Thymus (tissue), 11 donors: ENCODE measurements around the gene TRUB2. TPM values are rescaled to one million over a fixed set of nuclear protein-coding genes. Genes with fewer than 3 reads are reported as not detected.

Experiments used
- DNase-seq, 9 donors: peaks; one replicate each; pipeline ENCODE4 v3.0.0-alpha.2; 2013; ENCODE audit warnings: low spot score in 9 of 9, low read depth in 6 of 9, missing footprints in 1 of 9
- H3K27ac ChIP-seq, 2 donors: one replicate each; pipeline ENCODE4 v1.5.1; 2013; ENCODE audit warnings: control low read depth in 1 of 2, low read depth in 1 of 2, low read length in 1 of 2, mild to moderate bottlenecking in 1 of 2, moderate library complexity in 1 of 2
- H3K27me3 ChIP-seq, 2 donors: one replicate each; pipeline ENCODE4 v1.5.1; 2013; ENCODE audit warnings: low read length in 1 of 2; ENCODE audit not compliant: control insufficient read depth in 2 of 2, insufficient read depth in 1 of 2
- H3K36me3 ChIP-seq, 2 donors: one replicate each; pipeline ENCODE4 v1.5.1; 2013; ENCODE audit warnings: low read length in 1 of 2, mild to moderate bottlenecking in 1 of 2, moderate library complexity in 1 of 2; ENCODE audit not compliant: control insufficient read depth in 2 of 2, insufficient read depth in 2 of 2
- H3K4me1 ChIP-seq, 2 donors: one replicate each; pipeline ENCODE4 v1.5.1; 2013; ENCODE audit warnings: low read length in 2 of 2; ENCODE audit not compliant: control insufficient read depth in 2 of 2, insufficient read depth in 2 of 2
- H3K4me3 ChIP-seq, 2 donors: one replicate each; pipeline ENCODE4 v1.5.1; 2013; ENCODE audit warnings: low read length in 2 of 2, control low read depth in 1 of 2, mild to moderate bottlenecking in 1 of 2
- H3K9me3 ChIP-seq, 2 donors: one replicate each; pipeline ENCODE4 v1.5.1; 2013; ENCODE audit warnings: low read length in 1 of 2, mild to moderate bottlenecking in 1 of 2; ENCODE audit not compliant: control insufficient read depth in 2 of 2, insufficient read depth in 1 of 2
- WGBS: extraction: QIAGEN DNeasy Blood & Tissue Kit; methylation state at CpG from one replicate; pipeline ENCODE4 v1.1.7; 2013; 5-methylcytosine and 5-hydroxymethylcytosine counted together
- polyA plus RNA-seq: library from polyadenylated mRNA; stranded (reverse); fragments of 200-250 nt; gene quantifications from one replicate; pipeline ENCODE4 v1.2.3, GENCODE V29; 2013
- total RNA-seq: library from RNA; stranded (reverse); fragments of 120-200 nt; gene quantifications from one replicate; pipeline ENCODE4 v1.2.4, GENCODE V29; 2013
- donor health status: healthy.

Gene TRUB2
- total and polyA plus RNA-seq, 2 donors: 14.9 to 20.3 TPM

- peaks cover 7 to 8% of the 10 kb centered on the region in 2 donors for H3K36me3 ChIP-seq
- WGBS: 16% methylated on average over 20 of the region's 20 CpGs
These were observed 39.9 kb upstream of the TRUB2 start for GRCh38 chr9:128361986-128362646.

GRCh38 chr9:128361296-128361985, 39.2 kb upstream of the TRUB2 start:
- DNase-seq: no peak
- no peaks in the 10 kb centered on the region for H3K27me3 ChIP-seq
- no peaks in the 10 kb centered on the region for H3K9me3 ChIP-seq
- WGBS: 78% methylated on average over 14 of the region's 14 CpGs
- peaks cover 7 to 8% of the 10 kb centered on the region in 2 donors for H3K36me3 ChIP-seq
- no peak overlapping the region for H3K27ac ChIP-seq
- no peak overlapping the region for H3K4me3 ChIP-seq
- peaks cover 13 to 27% of the 10 kb centered on the region in 2 donors for H3K4me1 ChIP-seq

More at GRCh38 chr9:128361986-128362646, 39.9 kb upstream of the TRUB2 start:
- peaks cover 13 to 27% of the 10 kb centered on the region in 2 donors for H3K4me1 ChIP-seq
- H3K4me3 ChIP-seq: peak overlapping the region; percentile 32 to 48
- no peaks in the 10 kb centered on the region for H3K27me3 ChIP-seq
- H3K9me3 ChIP-seq: no peaks in the 10 kb centered on the region
- peak in 7 of 9 donors; percentile 30 to 78 (median 51) for DNase-seq
- no peak overlapping the region for H3K27ac ChIP-seq

- no peaks in the 10 kb centered on the region for H3K9me3 ChIP-seq
- peaks cover 13 to 27% of the 10 kb centered on the region in 2 donors for H3K4me1 ChIP-seq
- WGBS: 86% methylated on average over 2 of the region's 2 CpGs
- H3K27ac ChIP-seq: no peak overlapping the region
- peaks cover 8 to 11% of the 10 kb centered on the region in 2 donors for H3K36me3 ChIP-seq
- no peak for DNase-seq
- no peak overlapping the region for H3K4me3 ChIP-seq
- H3K27me3 ChIP-seq: no peaks in the 10 kb centered on the region
These were observed 38.6 kb upstream of the TRUB2 start for GRCh38 chr9:128360826-128361225.

- peaks cover 16 to 29% of the 10 kb centered on the region in 2 donors for H3K36me3 ChIP-seq
- H3K27me3 ChIP-seq: no peaks in the 10 kb centered on the region
- no peaks in the 10 kb centered on the region for H3K9me3 ChIP-seq
- no peak overlapping the region for H3K4me3 ChIP-seq
- WGBS: 95% methylated on average over 4 of the region's 4 CpGs
- DNase-seq: no peak
- H3K27ac ChIP-seq: no peak overlapping the region
- peaks cover 0 to 12% of the 10 kb centered on the region in 2 donors for H3K4me1 ChIP-seq
These were observed 36.6 kb upstream of the TRUB2 start for GRCh38 chr9:128358861-128359260.

DNA sequence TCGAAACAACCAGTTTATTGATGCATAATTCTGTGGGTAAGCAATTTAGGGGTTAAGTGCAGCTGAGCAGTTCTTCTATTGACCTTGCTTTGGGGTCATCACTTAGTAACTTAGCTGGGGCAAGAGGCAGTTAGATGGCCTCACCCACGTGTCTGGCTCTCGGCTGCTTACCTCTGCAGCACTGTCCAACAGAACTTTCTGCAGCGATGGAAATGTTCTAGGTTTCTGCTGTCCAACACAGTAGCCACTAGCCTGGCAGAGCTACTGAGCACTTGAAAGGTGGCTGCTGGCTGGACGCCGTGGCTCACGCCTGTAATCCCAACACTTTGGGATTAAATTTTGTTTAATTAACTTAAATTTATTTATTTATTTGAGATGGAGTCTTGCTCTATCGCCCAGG, 35.8 kb upstream of the TRUB2 start:
- H3K9me3 ChIP-seq: no peaks in the 10 kb centered on the region
- peaks cover 19 to 32% of the 10 kb centered on the region in 2 donors for H3K36me3 ChIP-seq
- WGBS: 98% methylated on average over 8 of the region's 8 CpGs

DNA sequence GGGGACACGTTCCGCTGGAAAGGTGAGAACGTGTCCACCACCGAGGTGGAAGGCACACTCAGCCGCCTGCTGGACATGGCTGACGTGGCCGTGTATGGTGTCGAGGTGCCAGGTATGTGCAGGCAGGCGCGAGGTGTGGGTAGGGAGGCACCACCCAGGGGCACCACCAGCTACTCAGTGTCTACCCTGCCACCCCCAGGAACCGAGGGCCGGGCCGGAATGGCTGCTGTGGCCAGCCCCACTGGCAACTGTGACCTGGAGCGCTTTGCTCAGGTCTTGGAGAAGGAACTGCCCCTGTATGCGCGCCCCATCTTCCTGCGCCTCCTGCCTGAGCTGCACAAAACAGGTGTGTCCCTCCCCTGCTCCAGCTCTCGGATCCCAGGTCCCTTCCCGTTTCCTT, 33.2 kb upstream of the TRUB2 start:
- 98% methylated on average over 19 of the region's 19 CpGs for WGBS
- H3K4me3 ChIP-seq: no peak overlapping the region
- no peaks in the 10 kb centered on the region for H3K27me3 ChIP-seq
- H3K27ac ChIP-seq: no peak overlapping the region
- no peaks in the 10 kb centered on the region for H3K9me3 ChIP-seq
- no peaks in the 10 kb centered on the region for H3K4me1 ChIP-seq
- DNase-seq: no peak
- H3K36me3 ChIP-seq: peaks cover 23 to 42% of the 10 kb centered on the region in 2 donors

More for the DNA sequence above, 35.8 kb upstream of the TRUB2 start:
- H3K27ac ChIP-seq: no peak overlapping the region
- H3K4me3 ChIP-seq: no peak overlapping the region
- peaks cover 0 to 12% of the 10 kb centered on the region in 2 donors for H3K4me1 ChIP-seq
- no peaks in the 10 kb centered on the region for H3K27me3 ChIP-seq
- no peak for DNase-seq

GRCh38 chr9:128349772-128350171, 27.5 kb upstream of the TRUB2 start:
- WGBS: 98% methylated on average over 6 of the region's 6 CpGs

DNA sequence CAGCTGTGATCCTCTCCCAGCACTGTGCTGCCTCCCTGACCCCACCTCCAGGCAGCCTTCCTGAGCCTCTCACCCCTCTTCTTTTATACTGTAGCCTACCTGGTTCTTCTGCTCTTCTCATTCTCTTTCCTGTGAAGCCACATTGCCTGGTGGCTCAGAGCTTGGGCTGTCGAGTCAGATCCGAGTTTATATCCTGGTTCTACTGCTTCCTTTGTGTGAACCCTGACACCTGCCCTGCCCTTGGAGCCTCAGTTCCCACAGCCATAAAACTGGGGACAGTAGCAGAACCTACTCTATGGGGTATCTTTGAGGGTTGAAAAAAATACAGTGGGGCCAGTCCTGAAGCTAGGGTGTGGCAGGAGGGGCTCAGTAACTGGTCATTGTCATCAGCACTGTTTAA, 26.9 kb upstream of the TRUB2 start:
- Histone ChIP-seq H3K27ac (no peak overlapping the region), H3K27me3 (no peaks in the 10 kb centered on the region), H3K4me3 (no peak overlapping the region), H3K4me1 (no peaks in the 10 kb centered on the region), H3K36me3 (peaks cover 44 to 59% of the 10 kb centered on the region in 2 donors), H3K9me3 (no peaks in the 10 kb centered on the region)
- no peak for DNase-seq
- WGBS: 100% methylated on average over 2 of the region's 2 CpGs

More at GRCh38 chr9:128349772-128350171, 27.5 kb upstream of the TRUB2 start:
- no peak overlapping the region for H3K27ac ChIP-seq
- no peaks in the 10 kb centered on the region for H3K9me3 ChIP-seq
- no peak for DNase-seq
- no peaks in the 10 kb centered on the region for H3K27me3 ChIP-seq
- H3K36me3 ChIP-seq: peaks cover 38 to 60% of the 10 kb centered on the region in 2 donors
- H3K4me1 ChIP-seq: no peaks in the 10 kb centered on the region
- H3K4me3 ChIP-seq: no peak overlapping the region

- Histone ChIP-seq H3K9me3 (no peaks in the 10 kb centered on the region), H3K4me3 (no peak overlapping the region), H3K4me1 (peaks cover 0 to 10% of the 10 kb centered on the region in 2 donors), H3K27me3 (no peaks in the 10 kb centered on the region), H3K27ac (no peak overlapping the region), H3K36me3 (peaks cover 45 to 52% of the 10 kb centered on the region in 2 donors)
- no peak for DNase-seq
- WGBS: 98% methylated on average over 28 of the region's 28 CpGs
These were observed 22.8 kb upstream of the TRUB2 start for GRCh38 chr9:128344931-128345605.
